Epithelial cell of proximal tubule (primary cell): Measurements from ENCODE around the gene SLC16A4. TPM values are rescaled to one million over a fixed set of nuclear protein-coding genes. Genes with fewer than 3 reads are reported as not detected.
"Not testable (repeated sequence)": the region's sequence is repeated elsewhere in the genome, so short reads cannot be mapped to it uniquely, and the experiment has no call there.

Experiments used
- DNase-seq: peaks from one replicate; pipeline ENCODE4 v3.0.0-alpha.2; 2011; ENCODE audit warnings: low read depth
- H3K4me3 ChIP-seq: 2 replicates; pipeline ENCODE4 v1.5.1; 2011; ENCODE audit warnings: low read depth, mild to moderate bottlenecking, low read length
- CTCF ChIP-seq: conservative IDR thresholded peaks from 2 replicates; pipeline ENCODE4 v1.5.1; 2012; ENCODE audit warnings: low read depth, mild to moderate bottlenecking, low read length
- total RNA-seq: library from RNA; depleted of rRNA; stranded (reverse); fragments of >200 nt; gene quantifications from 2 replicates; pipeline ENCODE4 v1.2.3, GENCODE V29; 2015

Gene SLC16A4
- total RNA-seq, 1 donor from 2014 or later, result 12.4 TPM

- TF ChIP-seq CTCF, result no peak
- DNase-seq, result no peak
- H3K4me3 ChIP-seq, result peak overlapping the region; percentile 89
Observed at GRCh38 chr1:110408488-110408887, 17.7 kb upstream of the SLC16A4 start.

GRCh38 chr1:110407260-110408210, 16.7 kb upstream of the SLC16A4 start, which contains the start of gene LAMTOR5:
Gene LAMTOR5 (minus strand): TSS chr1:110407694. CDS start chr1:110407620, 74 bp downstream.
- H3K4me3 ChIP-seq, result peak within 1 kb of the TSS; percentile 89
- TF ChIP-seq CTCF, result peak; percentile 6
- no peak for DNase-seq

GRCh38 chr1:110406407-110406806, 15.6 kb upstream of the SLC16A4 start:
- peak overlapping the region; percentile 89 for H3K4me3 ChIP-seq
- not testable (repeated sequence) for DNase-seq

- no peak overlapping the region for H3K4me3 ChIP-seq
- DNase-seq, result no peak
Observed at GRCh38 chr1:110404401-110404800, 13.6 kb upstream of the SLC16A4 start.

GRCh38 chr1:110403805-110404204, 13.0 kb upstream of the SLC16A4 start:
- no peak overlapping the region for H3K4me3 ChIP-seq
- no peak for DNase-seq
- TF ChIP-seq CTCF, result no peak

More at GRCh38 chr1:110404401-110404800, 13.6 kb upstream of the SLC16A4 start:
- TF ChIP-seq CTCF, result no peak

GRCh38 chr1:110396259-110396958, 5.6 kb upstream of the SLC16A4 start:
- DNase-seq, H3K4me3 ChIP-seq: not testable (repeated sequence)

- no peak for TF ChIP-seq CTCF
- peak overlapping the region; percentile 11 for H3K4me3 ChIP-seq
- DNase-seq, result no peak
Observed at GRCh38 chr1:110394493-110394820, 3.6 kb upstream of the SLC16A4 start.
